DND-41 (cell line): ENCODE measurements around the gene GRK6.
"Not testable (repeated sequence)": the region's sequence is repeated elsewhere in the genome, so short reads cannot be mapped to it uniquely, and the experiment has no call there.

Experiments
- EZH2 ChIP-seq: IDR thresholded peaks from 3 replicates; pipeline ENCODE4 v1.6.1; 2012; ENCODE audit warnings: borderline replicate concordance, low read depth, mild to moderate bottlenecking, moderate library complexity, low read length, inconsistent platforms; ENCODE audit not compliant: severe bottlenecking
- TF ChIP-seq, protein P1 (sequence below): IDR thresholded peaks from 2 replicates; pipeline ENCODE4 v1.5.1; 2012; ENCODE audit warnings: borderline replicate concordance, low read length, moderate library complexity, mild to moderate bottlenecking; ENCODE audit not compliant: poor library complexity, severe bottlenecking; ENCODE audit errors: extremely low read depth

DNA sequence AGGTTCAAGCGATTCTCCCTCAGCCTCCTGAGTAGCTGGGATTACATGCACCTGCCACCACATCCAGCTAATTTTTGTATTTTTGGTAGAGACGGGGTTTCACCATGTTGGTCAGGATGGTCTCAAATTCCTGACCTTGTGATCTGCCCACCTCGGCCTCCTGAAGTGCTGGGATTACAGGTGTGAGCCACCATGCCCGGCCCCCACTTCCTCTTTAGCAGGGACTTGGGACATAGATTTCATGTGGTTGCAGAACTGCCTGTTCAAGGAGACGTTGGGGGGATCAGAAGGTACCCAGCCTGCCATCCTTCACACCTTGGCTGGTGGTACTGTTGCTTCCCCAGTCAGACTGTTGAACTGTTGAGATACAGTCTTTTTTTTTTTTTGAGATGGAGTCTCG, 9.4 kb upstream of the GRK6 start:
- TF ChIP-seq, protein P1, sequence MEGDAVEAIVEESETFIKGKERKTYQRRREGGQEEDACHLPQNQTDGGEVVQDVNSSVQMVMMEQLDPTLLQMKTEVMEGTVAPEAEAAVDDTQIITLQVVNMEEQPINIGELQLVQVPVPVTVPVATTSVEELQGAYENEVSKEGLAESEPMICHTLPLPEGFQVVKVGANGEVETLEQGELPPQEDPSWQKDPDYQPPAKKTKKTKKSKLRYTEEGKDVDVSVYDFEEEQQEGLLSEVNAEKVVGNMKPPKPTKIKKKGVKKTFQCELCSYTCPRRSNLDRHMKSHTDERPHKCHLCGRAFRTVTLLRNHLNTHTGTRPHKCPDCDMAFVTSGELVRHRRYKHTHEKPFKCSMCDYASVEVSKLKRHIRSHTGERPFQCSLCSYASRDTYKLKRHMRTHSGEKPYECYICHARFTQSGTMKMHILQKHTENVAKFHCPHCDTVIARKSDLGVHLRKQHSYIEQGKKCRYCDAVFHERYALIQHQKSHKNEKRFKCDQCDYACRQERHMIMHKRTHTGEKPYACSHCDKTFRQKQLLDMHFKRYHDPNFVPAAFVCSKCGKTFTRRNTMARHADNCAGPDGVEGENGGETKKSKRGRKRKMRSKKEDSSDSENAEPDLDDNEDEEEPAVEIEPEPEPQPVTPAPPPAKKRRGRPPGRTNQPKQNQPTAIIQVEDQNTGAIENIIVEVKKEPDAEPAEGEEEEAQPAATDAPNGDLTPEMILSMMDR: not testable (repeated sequence)
- TF ChIP-seq EZH2: not testable (repeated sequence)
